Stomach (tissue), 9 donors: ENCODE results near the gene GTF3C6. TPM values are rescaled to one million over a fixed set of nuclear protein-coding genes. Genes with fewer than 3 reads are reported as not detected.
"Not testable (repeated sequence)": the region's sequence is repeated elsewhere in the genome, so short reads cannot be mapped to it uniquely, and the experiment has no call there.

Experiments
- DNase-seq, 2 donors: peaks; one replicate each; pipeline versions ENCODE4 v3.0.0 to v3.0.0-alpha.2; 2013 to 2019
- H3K27ac ChIP-seq, 5 donors: fragments of 200-600 bp in 4 of 5; sonication (generic) in 4 of 5; one replicate each; pipeline ENCODE4 v1.5.1; 2013 to 2019; ENCODE audit warnings: mild to moderate bottlenecking in 1 of 5, moderate library complexity in 1 of 5
- H3K27me3 ChIP-seq, 3 donors: fragments of 200-600 bp; sonication (generic); one replicate each; pipeline ENCODE4 v1.5.1; 2017 to 2019; ENCODE audit warnings: mixed run types in 1 of 3
- H3K36me3 ChIP-seq, 4 donors: fragments of 200-600 bp; sonication (generic); 1 replicate in 3 of 4; 2 replicates in 1 of 4; pipeline ENCODE4 v1.5.1; 2016 to 2019
- H3K4me1 ChIP-seq, 4 donors: fragments of 200-600 bp; sonication (generic); one replicate each; pipeline ENCODE4 v1.5.1; 2016 to 2019
- H3K4me3 ChIP-seq, 4 donors: fragments of 200-600 bp; sonication (generic) in 3 of 4; one replicate each; pipeline ENCODE4 v1.5.1; 2016 to 2019; ENCODE audit warnings: mild to moderate bottlenecking in 1 of 4
- H3K9me3 ChIP-seq, 4 donors: fragments of 200-600 bp; sonication (generic); one replicate each; pipeline ENCODE4 v1.5.1; 2016 to 2019
- CTCF ChIP-seq, 7 experiments: fragments of 450-650 bp in 4 of 7; fragments of 200-600 bp in 3 of 7; sonication (generic) in 3 of 7; IDR thresholded peaks; one replicate each; pipeline ENCODE4 v1.5.1; 2016 to 2019; ENCODE audit warnings: antibody characterized with exemption in 7 of 7, control low read depth in 2 of 7, mild to moderate bottlenecking in 1 of 7
- EP300 ChIP-seq: sonication (generic); formaldehyde crosslinking; IDR thresholded peaks from one replicate; pipeline ENCODE4 v1.6.1; 2017; ENCODE audit warnings: antibody characterized with exemption
- POLR2A ChIP-seq, 4 donors: fragments of 450-650 bp; IDR thresholded peaks; one replicate each; pipeline ENCODE4 v1.6.1; 2016; ENCODE audit warnings: antibody characterized with exemption in 4 of 4, control low read depth in 2 of 4, mild to moderate bottlenecking in 1 of 4, moderate library complexity in 1 of 4
- POLR2AphosphoS5 ChIP-seq, 3 donors: sonication (generic); formaldehyde crosslinking; IDR thresholded peaks; one replicate each; pipeline ENCODE4 v1.6.1; 2016; ENCODE audit warnings: antibody characterized with exemption in 3 of 3
- WGBS, 5 donors: extraction: QIAGEN DNeasy Blood & Tissue Kit in 3 of 5; methylation state at CpG; one replicate each; pipeline versions ENCODE4 v1.1.5 to v1.1.7; 2013 to 2018; 5-methylcytosine and 5-hydroxymethylcytosine counted together
- intact Hi-C: fragments of 100-400 bp; cut with DNase I; formaldehyde crosslinking; loops from one replicate; pipeline ENCODE4 v1.15.1; 2023; ENCODE audit warnings: low total_unique reads
- polyA plus RNA-seq, 3 donors: library from polyadenylated mRNA; stranded (reverse); fragments of 200-250 nt; gene quantifications; one replicate each; pipeline ENCODE4 v1.2.3, GENCODE V29; 2013
- total RNA-seq, 5 donors: library from RNA; depleted of rRNA; stranded (reverse); fragments of >200 nt; gene quantifications; one replicate each; pipeline versions ENCODE4 v1.1.0 to v1.2.3, GENCODE V29; 2014 to 2016
- donor health status: healthy with polysubstance abuse.
- donor health status: Bipolar disorder and iron deficiency.
- donor health status: healthy.

Gene GTF3C6
- total and polyA plus RNA-seq, 8 donors, result 5.5 to 88.8 (median 53.3) TPM

- Histone ChIP-seq H3K27ac (no peak overlapping the region), H3K4me3 (no peak overlapping the region), H3K36me3 (peaks cover 33 to 85% (median 83%) of the 10 kb centered on the region in 4 donors), H3K9me3 (no peaks in the 10 kb centered on the region), H3K4me1 (no peaks in the 10 kb centered on the region), H3K27me3 (no peaks in the 10 kb centered on the region)
- intact Hi-C loops, result no loop called here
- WGBS, 5 donors, result 88 to 97% (median 95%) methylated on average over 3 of the region's 3 CpGs
- no peak for TF ChIP-seq CTCF (IDR thresholded peaks at IDR 0.05)
- no peak for DNase-seq
Observed at GRCh38 chr6:110965629-110966229, 7.2 kb downstream of the GTF3C6 start.

GRCh38 chr6:110968661-110969060 is 10.2 kb downstream of the GTF3C6 start:
- peaks cover 10 to 55% (median 53%) of the 10 kb centered on the region in 4 donors for H3K36me3 ChIP-seq
- H3K4me1 ChIP-seq, H3K27me3 ChIP-seq, intact Hi-C loops, H3K9me3 ChIP-seq, H3K27ac ChIP-seq, H3K4me3 ChIP-seq: not testable (repeated sequence)
- DNase-seq, result peak in 1 of 2 donors; percentile 36
- 76 to 97% (median 95%) methylated on average over 2 of the region's 2 CpGs for WGBS, 5 donors

GRCh38 chr6:110971468-110971867 is 13.0 kb downstream of the GTF3C6 start:
- Histone ChIP-seq H3K27me3 (no peaks in the 10 kb centered on the region), H3K4me3 (no peak overlapping the region), H3K27ac (no peak overlapping the region), H3K36me3 (peaks cover 3 to 27% (median 25%) of the 10 kb centered on the region in 4 donors), H3K9me3 (no peaks in the 10 kb centered on the region), H3K4me1 (no peaks in the 10 kb centered on the region)
- TF ChIP-seq CTCF (IDR thresholded peaks at IDR 0.05), result no peak
- no peak for TF ChIP-seq POLR2AphosphoS5 (IDR thresholded peaks at IDR 0.05)
- TF ChIP-seq POLR2A (IDR thresholded peaks at IDR 0.05), result no peak
- DNase-seq, result no peak
- WGBS, 5 donors, result 34 to 68% (median 52%) methylated on average over 2 of the region's 2 CpGs
- intact Hi-C loops, result no loop called here

GRCh38 chr6:110976575-110976974 is 18.1 kb downstream of the GTF3C6 start:
- H3K9me3 ChIP-seq, result no peaks in the 10 kb centered on the region
- peaks cover 0 to 7% (median 3%) of the 10 kb centered on the region in 4 donors for H3K4me1 ChIP-seq
- intact Hi-C loops, result no loop called here
- TF ChIP-seq POLR2A (IDR thresholded peaks at IDR 0.05), result no peak
- TF ChIP-seq EP300, result no peak
- no peak for TF ChIP-seq POLR2AphosphoS5 (IDR thresholded peaks at IDR 0.05)
- no peak for TF ChIP-seq CTCF (IDR thresholded peaks at IDR 0.05)
- H3K27me3 ChIP-seq, result no peaks in the 10 kb centered on the region
- H3K27ac ChIP-seq, result no peak overlapping the region
- no peaks in the 10 kb centered on the region for H3K36me3 ChIP-seq
- WGBS, 5 donors, result 67 to 100% (median 86%) methylated on average over 1 of the region's 1 CpG
- no peak for DNase-seq
- H3K4me3 ChIP-seq, result no peak overlapping the region

- no peak overlapping the region for H3K27ac ChIP-seq
- H3K9me3 ChIP-seq, result no peaks in the 10 kb centered on the region
- H3K27me3 ChIP-seq, result no peaks in the 10 kb centered on the region
- no peak overlapping the region for H3K4me3 ChIP-seq
- TF ChIP-seq CTCF (IDR thresholded peaks at IDR 0.05) (no peak), EP300 (no peak), POLR2A (IDR thresholded peaks at IDR 0.05) (no peak), POLR2AphosphoS5 (IDR thresholded peaks at IDR 0.05) (no peak)
- H3K4me1 ChIP-seq, result peaks cover 9 to 25% (median 17%) of the 10 kb centered on the region in 4 donors
- intact Hi-C loops, result no loop called here
- no peaks in the 10 kb centered on the region for H3K36me3 ChIP-seq
- DNase-seq, result no peak
- 89 to 95% (median 95%) methylated on average over 9 of the region's 9 CpGs for WGBS, 5 donors
Observed at GRCh38 chr6:110979565-110980101, 21.1 kb downstream of the GTF3C6 start.
